Prostate gland (tissue), 2 donors: Measurements from ENCODE around the gene TFAP2A. TPM values are rescaled to one million over a fixed set of nuclear protein-coding genes. Genes with fewer than 3 reads are reported as not detected.

Source experiments
- DNase-seq: peaks from one replicate; pipeline ENCODE4 v3.0.0-alpha.2; 2019; ENCODE audit warnings: low spot score
- H3K27ac ChIP-seq, 2 donors: fragments of 200-600 bp; sonication (generic); 2 replicates each; pipeline ENCODE4 v1.5.1; 2017 to 2019
- H3K27me3 ChIP-seq: fragments of 200-600 bp; sonication (generic); replicated peaks from 2 replicates; pipeline ENCODE4 v1.5.1; 2019; ENCODE audit not compliant: insufficient read depth
- H3K36me3 ChIP-seq, 2 donors: fragments of 200-600 bp; sonication (generic); 1 replicate in 1 of 2; 2 replicates in 1 of 2; pipeline versions ENCODE4 v1.5.1 to v1.8.1; 2017 to 2019
- H3K4me1 ChIP-seq: fragments of 200-600 bp; sonication (generic); replicated peaks from 2 replicates; pipeline ENCODE4 v1.5.1; 2019
- H3K4me3 ChIP-seq, 2 donors: fragments of 200-600 bp; sonication (generic); 2 replicates each; pipeline ENCODE4 v1.5.1; 2017 to 2019
- H3K9me3 ChIP-seq: fragments of 200-600 bp; sonication (generic); 2 replicates; pipeline ENCODE4 v1.5.1; 2017
- POLR2A ChIP-seq: fragments of 450-650 bp; IDR thresholded peaks from one replicate; pipeline ENCODE4 v1.6.1; 2016; ENCODE audit warnings: antibody characterized with exemption, mild to moderate bottlenecking
- POLR2AphosphoS5 ChIP-seq: sonication (generic); formaldehyde crosslinking; IDR thresholded peaks from one replicate; pipeline ENCODE4 v1.6.1; 2017; ENCODE audit warnings: antibody characterized with exemption
- WGBS: methylation state at CpG from one replicate; pipeline ENCODE4 v1.1.5; 2018; 5-methylcytosine and 5-hydroxymethylcytosine counted together
- intact Hi-C: fragments of 100-400 bp; cut with DNase I; formaldehyde crosslinking; loops from one replicate; pipeline ENCODE4 v1.14.2; 2022
- total RNA-seq, 2 donors: library from RNA; depleted of rRNA; stranded (reverse); fragments of >200 nt; gene quantifications; one replicate each; pipeline ENCODE4 v1.1.0, GENCODE V29; 2016
- TF ChIP-seq, protein P1 (sequence below), 4 experiments: fragments of 200-600 bp in 2 of 4; fragments of 450-650 bp in 2 of 4; sonication (generic) in 2 of 4; IDR thresholded peaks; 1 replicate in 3 of 4; 2 replicates in 1 of 4; pipeline ENCODE4 v1.5.1; 2016 to 2019; ENCODE audit warnings: antibody characterized with exemption in 4 of 4, mild to moderate bottlenecking in 2 of 4, moderate library complexity in 2 of 4

Gene TFAP2A
- total RNA-seq, 2 donors from 2014 or later = 16.0 to 20.4 TPM

DNA sequence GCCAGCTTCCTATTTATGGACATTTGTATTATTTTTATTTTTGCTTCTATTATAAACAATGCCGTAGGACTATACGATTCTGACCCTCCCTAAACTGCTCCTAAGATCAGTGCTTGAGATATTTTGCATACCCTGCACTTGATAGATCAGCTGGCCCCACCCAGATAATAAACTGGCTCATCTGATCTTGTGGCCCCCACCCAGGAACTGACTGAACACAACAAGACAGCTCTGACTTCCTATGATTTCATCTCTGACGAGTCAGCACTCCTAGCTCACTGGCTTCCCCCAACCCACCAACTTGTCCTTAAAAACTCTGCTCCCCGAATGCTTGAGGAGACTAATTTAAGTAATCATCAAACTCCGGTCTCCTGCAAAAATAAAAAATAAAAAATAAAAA, 34.9 kb upstream of the TFAP2A start:
- H3K27me3 ChIP-seq = no peaks in the 10 kb centered on the region
- DNase-seq = no peak
- intact Hi-C loops = no loop called here
- no peaks in the 10 kb centered on the region for H3K9me3 ChIP-seq
- no peak for TF ChIP-seq POLR2AphosphoS5
- H3K36me3 ChIP-seq = no peaks in the 10 kb centered on the region
- no peaks in the 10 kb centered on the region for H3K4me1 ChIP-seq
- WGBS = 81% methylated on average over 5 of the region's 5 CpGs
- no peak overlapping the region for H3K4me3 ChIP-seq
- no peak overlapping the region for H3K27ac ChIP-seq

DNA sequence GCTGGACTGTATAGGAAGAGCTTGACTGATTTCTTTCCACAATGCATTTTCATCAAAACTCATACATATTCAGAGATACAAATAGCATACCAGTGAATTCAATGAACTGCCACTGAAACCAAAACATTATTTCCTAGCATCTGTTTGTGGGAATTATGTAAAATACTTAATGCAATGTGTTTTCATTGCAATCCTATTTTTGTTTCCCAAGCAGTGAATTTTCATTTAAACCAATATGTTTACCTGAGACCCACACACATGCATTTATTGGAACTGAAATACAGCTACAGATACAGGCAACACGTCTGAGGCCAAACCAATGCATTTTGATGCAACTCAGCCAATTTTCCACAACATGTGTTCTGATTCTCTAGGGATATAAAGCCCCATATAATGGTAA, 33.2 kb upstream of the TFAP2A start:
- no peak for DNase-seq
- Histone ChIP-seq H3K4me1 (no peaks in the 10 kb centered on the region), H3K27ac (no peak overlapping the region), H3K9me3 (no peaks in the 10 kb centered on the region), H3K27me3 (no peaks in the 10 kb centered on the region), H3K36me3 (no peaks in the 10 kb centered on the region), H3K4me3 (no peak overlapping the region)
- WGBS = 71% methylated on average over 1 of the region's 1 CpG
- intact Hi-C loops = no loop called here
- TF ChIP-seq, protein P1, sequence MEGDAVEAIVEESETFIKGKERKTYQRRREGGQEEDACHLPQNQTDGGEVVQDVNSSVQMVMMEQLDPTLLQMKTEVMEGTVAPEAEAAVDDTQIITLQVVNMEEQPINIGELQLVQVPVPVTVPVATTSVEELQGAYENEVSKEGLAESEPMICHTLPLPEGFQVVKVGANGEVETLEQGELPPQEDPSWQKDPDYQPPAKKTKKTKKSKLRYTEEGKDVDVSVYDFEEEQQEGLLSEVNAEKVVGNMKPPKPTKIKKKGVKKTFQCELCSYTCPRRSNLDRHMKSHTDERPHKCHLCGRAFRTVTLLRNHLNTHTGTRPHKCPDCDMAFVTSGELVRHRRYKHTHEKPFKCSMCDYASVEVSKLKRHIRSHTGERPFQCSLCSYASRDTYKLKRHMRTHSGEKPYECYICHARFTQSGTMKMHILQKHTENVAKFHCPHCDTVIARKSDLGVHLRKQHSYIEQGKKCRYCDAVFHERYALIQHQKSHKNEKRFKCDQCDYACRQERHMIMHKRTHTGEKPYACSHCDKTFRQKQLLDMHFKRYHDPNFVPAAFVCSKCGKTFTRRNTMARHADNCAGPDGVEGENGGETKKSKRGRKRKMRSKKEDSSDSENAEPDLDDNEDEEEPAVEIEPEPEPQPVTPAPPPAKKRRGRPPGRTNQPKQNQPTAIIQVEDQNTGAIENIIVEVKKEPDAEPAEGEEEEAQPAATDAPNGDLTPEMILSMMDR (IDR thresholded peaks at IDR 0.05) = no peak
- no peak for TF ChIP-seq POLR2AphosphoS5
- no peak for TF ChIP-seq POLR2A

- no peaks in the 10 kb centered on the region for H3K36me3 ChIP-seq
- no peaks in the 10 kb centered on the region for H3K9me3 ChIP-seq
- no peak overlapping the region for H3K4me3 ChIP-seq
- H3K27me3 ChIP-seq = no peaks in the 10 kb centered on the region
- intact Hi-C loops = no loop called here
- 88% methylated on average over 1 of the region's 1 CpG for WGBS
- no peak overlapping the region for H3K27ac ChIP-seq
- H3K4me1 ChIP-seq = no peaks in the 10 kb centered on the region
- no peak for DNase-seq
- TF ChIP-seq POLR2AphosphoS5 (no peak), POLR2A (no peak)
- TF ChIP-seq, protein P1 (IDR thresholded peaks at IDR 0.05) = no peak
Observed at GRCh38 chr6:10446548-10446947, 31.7 kb upstream of the TFAP2A start.

- WGBS = 79% methylated on average over 3 of the region's 3 CpGs
- DNase-seq = no peak
- H3K27ac ChIP-seq = no peak overlapping the region
Observed at GRCh38 chr6:10441655-10442009, 26.8 kb upstream of the TFAP2A start.

GRCh38 chr6:10441004-10441654, 26.3 kb upstream of the TFAP2A start:
- no peak overlapping the region for H3K4me3 ChIP-seq
- no peaks in the 10 kb centered on the region for H3K4me1 ChIP-seq
- 60% methylated on average over 7 of the region's 7 CpGs for WGBS
- no peaks in the 10 kb centered on the region for H3K36me3 ChIP-seq
- TF ChIP-seq POLR2A (no peak), POLR2AphosphoS5 (no peak)
- TF ChIP-seq, protein P1 (IDR thresholded peaks at IDR 0.05) = no peak
- intact Hi-C loops = no loop called here
- DNase-seq = no peak
- H3K27ac ChIP-seq = no peak overlapping the region
- no peaks in the 10 kb centered on the region for H3K9me3 ChIP-seq
- H3K27me3 ChIP-seq = no peaks in the 10 kb centered on the region

More at GRCh38 chr6:10441655-10442009, 26.8 kb upstream of the TFAP2A start:
- Histone ChIP-seq H3K4me3 (no peak overlapping the region), H3K4me1 (no peaks in the 10 kb centered on the region), H3K36me3 (no peaks in the 10 kb centered on the region), H3K27me3 (no peaks in the 10 kb centered on the region), H3K9me3 (no peaks in the 10 kb centered on the region)
- TF ChIP-seq POLR2AphosphoS5 (no peak), POLR2A (no peak)
- TF ChIP-seq, protein P1 (IDR thresholded peaks at IDR 0.05) = no peak
- intact Hi-C loops = no loop called here
